Ramos (cell line): Measurements from ENCODE around the gene PPP1R9B.

Experiments
- in situ Hi-C: fragments of 300-500 bp; cut with MboI; formaldehyde crosslinking; loops from one replicate; pipeline ENCODE4 v1.14.3; 2022; ENCODE audit warnings: low sequenced_read_pairs; ENCODE audit not compliant: unreplicated experiment

The PPP1R9B gene

GRCh38 chr17:50150354-50151040 lies at the start of gene PPP1R9B:
Gene PPP1R9B (minus strand): TSS chr17:50150677. CDS start chr17:50150513, 164 bp downstream.
- in situ Hi-C loops, result no loop called here

DNA sequence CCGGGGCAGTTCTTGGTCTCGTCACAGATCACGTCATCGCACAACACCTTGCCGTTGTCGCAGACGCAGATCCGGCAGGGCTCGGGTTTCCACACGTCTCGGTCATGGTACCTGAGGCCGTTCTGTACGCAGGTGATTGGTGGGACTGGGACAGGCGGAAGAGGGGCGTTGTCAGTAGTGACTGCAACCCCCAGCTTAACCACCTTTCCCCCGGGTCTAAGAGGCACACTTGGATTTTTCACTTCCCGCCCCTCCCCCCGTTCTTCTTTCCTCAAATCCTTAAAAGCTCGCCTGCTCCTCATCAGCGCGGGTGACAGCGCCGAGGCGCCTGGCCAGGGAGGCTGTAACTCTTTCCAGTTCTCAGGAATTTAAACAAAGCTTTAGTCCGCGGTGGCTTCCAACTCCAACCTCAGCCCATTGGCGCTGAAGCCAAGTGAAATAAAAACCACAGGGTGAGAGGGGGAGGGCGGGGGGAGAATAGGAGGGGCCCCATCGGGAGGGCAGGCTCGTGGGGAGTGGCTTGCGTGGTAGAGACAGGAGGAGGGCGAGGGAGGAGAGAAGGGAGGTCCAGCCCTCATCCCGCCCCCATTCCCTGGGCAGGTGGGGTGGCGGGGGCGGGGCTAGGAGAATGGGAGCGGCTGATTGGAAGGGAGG lies 49.5 kb upstream of the PPP1R9B start:
- in situ Hi-C loops, result loop anchor here (10.0 kb wide), 1 partner anchor 95 kb away; no protein-coding TSS in a partner anchor

GRCh38 chr17:50199211-50199802 lies 48.8 kb upstream of the PPP1R9B start:
- in situ Hi-C loops, result no loop called here

DNA sequence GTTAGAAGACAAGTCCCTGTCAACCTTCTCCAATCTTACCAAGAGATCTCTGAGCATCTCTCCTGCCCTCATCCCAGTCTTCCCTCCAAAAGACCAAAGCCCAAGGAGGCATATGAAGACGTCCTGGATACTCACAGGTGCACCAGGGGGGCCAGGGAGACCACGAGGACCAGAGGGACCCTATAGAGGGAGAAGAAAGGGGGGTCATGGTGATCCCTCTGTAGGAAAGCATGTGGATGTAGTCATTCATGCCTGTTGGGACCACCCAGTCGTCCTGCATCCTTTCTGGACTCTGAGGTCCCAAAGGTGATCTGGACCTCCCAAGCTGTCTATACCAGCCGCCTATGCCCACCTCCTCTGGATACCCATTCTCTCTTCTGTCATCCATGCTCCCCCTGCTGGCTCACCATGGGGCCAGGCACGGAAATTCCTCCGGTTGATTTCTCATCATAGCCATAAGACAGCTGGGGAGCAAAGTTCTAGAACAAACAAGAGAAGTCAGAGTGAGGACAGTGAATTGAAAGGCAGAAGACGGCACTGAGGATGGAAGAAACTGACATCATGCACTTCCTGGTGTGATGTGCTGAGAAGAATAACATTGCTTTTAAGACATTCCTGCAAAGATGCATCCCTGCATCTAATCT lies 47.7 kb upstream of the PPP1R9B start:
- in situ Hi-C loops, result no loop called here

DNA sequence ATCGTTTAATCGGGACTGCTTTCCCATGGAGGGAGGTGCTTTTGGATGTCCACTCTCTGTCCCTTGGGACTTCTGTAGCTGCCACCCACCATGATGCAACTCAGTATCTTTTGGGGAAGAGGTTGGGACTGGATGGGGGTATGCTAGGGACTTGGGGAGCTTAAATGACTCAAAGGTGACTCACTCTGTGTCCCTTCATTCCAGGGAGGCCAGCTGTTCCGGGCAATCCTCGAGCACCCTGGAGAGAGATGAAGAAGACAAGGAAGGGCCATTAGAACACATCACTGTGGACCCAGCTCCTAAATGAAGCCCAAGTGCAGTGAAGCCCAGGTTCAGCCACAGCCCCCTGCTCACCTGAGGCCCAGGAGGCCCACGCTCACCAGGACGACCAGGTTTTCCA lies 46.3 kb upstream of the PPP1R9B start:
- in situ Hi-C loops, result no loop called here

DNA sequence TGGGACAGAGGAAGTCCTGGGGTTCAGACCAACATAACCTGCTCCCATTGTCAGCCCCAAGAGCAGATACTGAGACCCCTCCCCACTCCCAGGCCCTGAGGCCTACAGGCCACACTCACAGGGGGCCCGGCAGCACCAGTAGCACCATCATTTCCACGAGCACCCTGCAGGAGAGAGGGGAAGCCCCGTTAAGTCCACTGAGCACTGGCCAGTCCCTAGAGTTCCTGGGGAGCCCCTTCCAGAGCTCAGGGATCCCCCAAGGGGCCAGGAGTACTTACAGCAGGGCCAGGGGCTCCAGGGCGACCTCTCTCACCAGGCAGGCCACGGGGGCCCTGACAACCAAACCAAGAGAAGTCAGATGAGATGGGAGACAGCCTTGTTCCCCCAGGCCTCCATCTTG lies 45.6 kb upstream of the PPP1R9B start:
- in situ Hi-C loops, result no loop called here

DNA sequence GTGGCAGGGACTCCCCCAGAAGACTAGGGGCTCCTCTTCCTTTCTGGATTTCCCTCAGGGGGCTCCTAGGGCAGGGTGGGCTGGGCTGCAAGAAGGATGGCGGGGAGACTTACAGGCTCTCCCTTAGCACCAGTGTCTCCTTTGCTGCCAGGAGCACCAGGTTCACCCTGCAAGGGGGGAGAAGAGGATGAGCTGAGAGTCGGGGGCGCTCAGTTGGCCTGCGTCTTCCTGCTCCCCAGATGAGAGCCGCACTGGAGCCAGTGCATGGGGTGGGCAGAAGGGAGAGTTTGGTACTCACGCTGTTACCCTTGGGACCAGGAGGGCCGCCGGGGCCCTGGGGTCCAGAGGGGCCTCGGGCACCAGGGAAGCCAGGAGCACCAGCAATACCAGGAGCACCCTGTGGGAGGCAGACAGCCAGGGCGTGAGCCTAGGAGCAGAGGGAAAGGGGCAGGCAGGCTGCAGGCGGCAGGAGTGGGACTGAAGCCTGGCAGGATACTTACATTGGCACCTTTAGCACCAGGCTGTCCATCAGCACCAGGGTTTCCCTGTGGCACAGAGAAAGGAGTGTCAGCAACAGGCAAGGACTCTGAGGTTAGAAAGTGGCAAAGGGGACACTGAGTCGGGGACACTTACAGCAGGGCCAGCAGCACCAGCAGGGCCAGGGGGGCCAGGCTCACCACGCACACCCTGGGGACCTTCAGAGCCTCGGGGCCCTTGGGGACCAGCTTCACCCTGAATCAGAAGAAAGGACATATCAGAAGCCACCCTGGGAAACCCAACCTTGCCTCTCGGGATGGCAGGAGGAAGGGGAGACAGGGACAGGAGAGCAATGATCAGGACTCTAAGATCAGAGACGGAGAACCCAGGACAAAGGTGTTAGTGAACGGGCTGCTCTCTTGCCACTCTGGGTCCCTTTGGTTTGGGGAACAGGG lies 44.7 kb upstream of the PPP1R9B start:
- in situ Hi-C loops, result no loop called here

- in situ Hi-C loops, result no loop called here
Measured at GRCh38 chr17:50194140-50194933, 43.9 kb upstream of the PPP1R9B start.

GRCh38 chr17:50192618-50193291 lies 42.3 kb upstream of the PPP1R9B start:
- in situ Hi-C loops, result no loop called here

DNA sequence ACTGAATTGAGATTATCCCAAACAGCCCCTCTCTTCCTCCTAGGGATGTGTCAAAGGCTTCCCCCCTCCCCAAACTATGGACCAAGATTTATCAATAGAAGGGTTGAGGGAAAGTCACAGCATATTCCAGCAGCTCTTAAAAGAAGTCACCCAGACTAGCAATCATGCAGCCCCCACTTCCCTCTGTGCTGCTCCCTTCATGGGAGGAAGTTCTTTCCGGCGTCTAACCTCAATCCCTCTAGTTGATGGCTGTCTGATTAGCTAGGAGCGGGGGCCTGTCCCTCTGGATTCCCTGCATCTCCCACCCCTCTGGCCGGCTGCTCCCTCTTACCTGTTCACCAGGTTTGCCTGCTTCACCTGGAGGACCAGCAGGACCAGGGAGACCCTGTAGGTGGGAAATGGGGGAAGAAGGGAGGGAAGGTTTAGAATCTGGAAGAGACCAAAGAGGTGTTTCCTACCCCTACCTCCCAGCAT lies 41.7 kb upstream of the PPP1R9B start:
- in situ Hi-C loops, result no loop called here

- in situ Hi-C loops, result no loop called here
Measured at GRCh38 chr17:50191359-50192143, 41.1 kb upstream of the PPP1R9B start.

- in situ Hi-C loops, result no loop called here
Measured at GRCh38 chr17:50190603-50191358, 40.3 kb upstream of the PPP1R9B start.

GRCh38 chr17:50190293-50190602 lies 39.8 kb upstream of the PPP1R9B start:
- in situ Hi-C loops, result no loop called here

- in situ Hi-C loops, result no loop called here
Measured at GRCh38 chr17:50189550-50190292, 39.2 kb upstream of the PPP1R9B start.

DNA sequence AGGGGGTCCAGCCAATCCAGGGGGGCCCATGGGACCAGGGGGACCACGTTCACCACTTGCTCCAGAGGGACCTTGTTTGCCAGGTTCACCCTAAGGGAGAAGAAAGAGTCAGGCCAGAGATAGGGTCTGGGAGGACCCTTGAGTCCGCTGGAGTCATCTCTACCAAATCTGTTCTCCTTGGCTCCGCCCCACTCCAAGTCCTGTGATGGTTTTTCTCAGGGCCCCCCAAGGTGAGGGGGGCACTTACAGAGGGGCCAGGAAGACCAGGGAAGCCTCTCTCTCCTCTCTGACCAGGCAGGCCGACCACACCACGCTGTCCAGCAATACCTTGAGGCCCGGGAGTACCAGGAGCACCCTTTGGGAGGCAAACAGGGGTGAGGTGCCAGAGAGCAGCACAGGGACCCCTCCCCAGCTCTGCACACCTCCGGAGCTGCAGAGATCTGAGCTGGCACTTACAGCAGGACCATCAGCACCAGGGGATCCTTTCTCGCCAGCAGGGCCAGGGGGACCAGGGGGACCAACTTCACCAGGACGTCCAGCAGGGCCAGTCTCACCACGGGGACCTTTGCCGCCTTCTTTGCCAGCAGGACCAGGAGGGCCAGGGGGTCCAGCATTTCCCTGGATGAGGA lies 38.6 kb upstream of the PPP1R9B start:
- in situ Hi-C loops, result no loop called here

DNA sequence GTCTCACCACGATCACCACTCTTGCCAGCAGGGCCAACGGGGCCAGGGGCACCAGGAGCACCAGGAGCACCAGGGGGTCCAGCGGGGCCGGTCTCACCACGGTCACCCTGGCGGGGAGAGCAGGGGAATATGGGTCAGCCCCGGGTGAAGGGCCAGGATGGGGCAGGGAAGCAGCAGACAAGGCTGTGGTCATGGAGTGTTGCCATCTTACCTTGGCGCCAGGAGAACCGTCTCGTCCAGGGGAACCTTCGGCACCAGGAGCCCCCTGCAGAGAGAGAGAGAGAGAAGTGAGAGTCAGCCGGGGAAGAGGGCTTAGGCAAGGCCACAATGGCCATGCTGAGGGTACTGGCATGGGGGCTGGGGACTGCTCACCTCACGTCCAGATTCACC lies 38.0 kb upstream of the PPP1R9B start:
- in situ Hi-C loops, result no loop called here
